Gastroesophageal sphincter (tissue), 4 donors: ENCODE data around the gene GRIK1. TPM values are rescaled to one million over a fixed set of nuclear protein-coding genes. Genes with fewer than 3 reads are reported as not detected.

Experiments
- ATAC-seq: fragments of 150-250 bp; one replicate; pipeline ENCODE4 v1.9.1; 2016; ENCODE audit warnings: mild to moderate bottlenecking, moderate library complexity
- H3K27ac ChIP-seq, 4 donors: fragments of 200-600 bp; sonication (generic) in 3 of 4; 1 replicate in 3 of 4; 2 replicates in 1 of 4; pipeline ENCODE4 v1.5.1; 2016 to 2019
- H3K27me3 ChIP-seq: fragments of 200-600 bp; sonication (generic); one replicate; pipeline ENCODE4 v1.5.1; 2019
- H3K36me3 ChIP-seq, 2 donors: fragments of 200-600 bp; sonication (generic); one replicate each; pipeline ENCODE4 v1.5.1; 2019; ENCODE audit warnings: control low read depth in 1 of 2
- H3K4me1 ChIP-seq, 3 donors: fragments of 200-600 bp; sonication (generic); 1 replicate in 2 of 3; 2 replicates in 1 of 3; pipeline ENCODE4 v1.5.1; 2016 to 2019; ENCODE audit warnings: control low read depth in 2 of 3
- H3K4me3 ChIP-seq, 2 donors: fragments of 200-600 bp; sonication (generic); one replicate each; pipeline ENCODE4 v1.5.1; 2019; ENCODE audit warnings: mild to moderate bottlenecking in 1 of 2, moderate library complexity in 1 of 2
- H3K9me3 ChIP-seq, 3 donors: fragments of 200-600 bp; sonication (generic); one replicate each; pipeline ENCODE4 v1.5.1; 2017 to 2019; ENCODE audit warnings: control low read depth in 2 of 3
- CTCF ChIP-seq, 4 experiments: fragments of 200-600 bp in 2 of 4; fragments of 450-650 bp in 2 of 4; sonication (generic) in 1 of 4; IDR thresholded peaks; one replicate each; pipeline ENCODE4 v1.5.1; 2017 to 2019; ENCODE audit warnings: antibody characterized with exemption in 4 of 4, mild to moderate bottlenecking in 2 of 4, moderate library complexity in 2 of 4
- EP300 ChIP-seq: sonication (generic); formaldehyde crosslinking; IDR thresholded peaks from one replicate; pipeline ENCODE4 v1.6.1; 2017; ENCODE audit warnings: antibody characterized with exemption, mild to moderate bottlenecking
- POLR2A ChIP-seq, 2 donors: fragments of 450-650 bp; IDR thresholded peaks; one replicate each; pipeline ENCODE4 v1.6.1; 2017; ENCODE audit warnings: antibody characterized with exemption in 2 of 2, mild to moderate bottlenecking in 2 of 2, moderate library complexity in 1 of 2
- POLR2AphosphoS5 ChIP-seq: sonication (generic); formaldehyde crosslinking; IDR thresholded peaks from one replicate; pipeline ENCODE4 v1.6.1; 2017; ENCODE audit warnings: antibody characterized with exemption
- WGBS, 2 donors: methylation state at CpG; one replicate each; pipeline ENCODE4 v1.1.5; 2018; ENCODE audit warnings: low coverage in 1 of 2; 5-methylcytosine and 5-hydroxymethylcytosine counted together
- total RNA-seq, 4 donors: library from RNA; depleted of rRNA; stranded (reverse); fragments of >200 nt; gene quantifications; one replicate each; pipeline ENCODE4 v1.1.0, GENCODE V29; 2016

GRIK1 gene
- total RNA-seq, 4 donors from 2014 or later = 0.32 to 0.67 TPM; not detected in 2

DNA sequence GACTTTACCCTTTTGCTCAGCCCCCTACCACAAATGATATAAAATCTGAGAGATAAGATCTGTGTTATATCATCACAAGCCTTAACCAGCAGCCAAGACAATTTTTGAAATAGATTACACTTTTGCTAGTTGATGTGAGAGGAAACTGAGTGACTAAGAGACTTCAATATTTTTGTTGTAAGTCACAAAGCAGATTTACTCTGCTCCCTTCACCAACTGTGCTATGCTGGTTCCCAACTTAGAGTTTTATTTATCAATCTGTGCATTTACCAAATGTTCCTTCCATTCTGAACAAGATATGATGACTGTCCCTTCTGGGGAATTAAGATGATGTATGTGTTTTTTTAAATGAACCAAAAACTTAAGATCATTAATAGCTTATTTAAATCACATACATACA, 12.1 kb upstream of the GRIK1 start:
- no peak overlapping the region for H3K4me3 ChIP-seq
- H3K27ac ChIP-seq = no peak overlapping the region
- no peaks in the 10 kb centered on the region for H3K9me3 ChIP-seq
- H3K36me3 ChIP-seq = no peaks in the 10 kb centered on the region
- no peak for TF ChIP-seq CTCF (IDR thresholded peaks at IDR 0.05)
- no peak for TF ChIP-seq POLR2A (IDR thresholded peaks at IDR 0.05)
- TF ChIP-seq POLR2AphosphoS5 = no peak
- no peak for TF ChIP-seq EP300
- no peaks in the 10 kb centered on the region for H3K4me1 ChIP-seq
- ATAC-seq = no peak
- no peaks in the 10 kb centered on the region for H3K27me3 ChIP-seq

DNA sequence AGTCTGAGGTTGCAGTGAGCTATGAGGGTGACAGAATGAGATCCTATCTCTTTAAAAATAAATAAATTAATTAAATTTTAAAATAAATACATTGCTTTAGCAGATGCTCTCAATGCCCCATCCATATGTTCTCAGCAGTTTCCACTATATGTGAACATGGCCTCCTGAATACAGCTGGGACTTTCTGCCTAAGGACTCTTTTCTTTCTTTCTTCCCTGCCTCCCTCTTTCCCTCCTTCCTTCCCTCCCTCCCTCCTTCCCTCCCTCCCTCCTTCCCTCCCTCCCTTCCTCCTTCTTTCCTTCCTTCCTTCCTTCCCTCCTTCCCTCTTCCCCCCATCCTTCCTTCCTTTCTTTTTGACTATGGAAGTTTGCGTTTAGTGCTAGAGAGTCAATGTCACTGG, 10.2 kb upstream of the GRIK1 start:
- Histone ChIP-seq H3K27me3 (no peaks in the 10 kb centered on the region), H3K36me3 (no peaks in the 10 kb centered on the region), H3K27ac (no peak overlapping the region), H3K9me3 (no peaks in the 10 kb centered on the region), H3K4me3 (no peak overlapping the region), H3K4me1 (no peaks in the 10 kb centered on the region)
- WGBS, 2 donors = 100% methylated on average over 1 of the region's 1 CpG; no CpG with 5 or more reads in 1 of the 2 donors
- TF ChIP-seq CTCF (IDR thresholded peaks at IDR 0.05) = no peak
- ATAC-seq = no peak

GRCh38 chr21:29947119-29947518, 7.3 kb upstream of the GRIK1 start:
- WGBS, 2 donors = 50 to 56% methylated on average over 9 of the region's 9 CpGs
- Histone ChIP-seq H3K4me1 (no peaks in the 10 kb centered on the region), H3K4me3 (no peak overlapping the region), H3K27me3 (peaks cover 2% of the 10 kb centered on the region), H3K36me3 (no peaks in the 10 kb centered on the region), H3K9me3 (no peaks in the 10 kb centered on the region), H3K27ac (no peak overlapping the region)
- no peak for ATAC-seq
- TF ChIP-seq POLR2A (IDR thresholded peaks at IDR 0.05) = no peak
- TF ChIP-seq CTCF (IDR thresholded peaks at IDR 0.05) = no peak
- TF ChIP-seq EP300 = no peak
- no peak for TF ChIP-seq POLR2AphosphoS5

- no peak overlapping the region for H3K4me3 ChIP-seq
- ATAC-seq = no peak
- H3K36me3 ChIP-seq = no peaks in the 10 kb centered on the region
- H3K27me3 ChIP-seq = peaks cover 34% of the 10 kb centered on the region
- TF ChIP-seq EP300 (no peak), CTCF (IDR thresholded peaks at IDR 0.05) (no peak), POLR2A (IDR thresholded peaks at IDR 0.05) (no peak), POLR2AphosphoS5 (no peak)
- peaks cover 0 to 10% (median 0%) of the 10 kb centered on the region in 3 donors for H3K4me1 ChIP-seq
- WGBS, 2 donors = 58 to 63% methylated on average over 4 of the region's 4 CpGs
- no peaks in the 10 kb centered on the region for H3K9me3 ChIP-seq
- H3K27ac ChIP-seq = no peak overlapping the region
These were observed 4.1 kb upstream of the GRIK1 start for GRCh38 chr21:29943885-29944284.

DNA sequence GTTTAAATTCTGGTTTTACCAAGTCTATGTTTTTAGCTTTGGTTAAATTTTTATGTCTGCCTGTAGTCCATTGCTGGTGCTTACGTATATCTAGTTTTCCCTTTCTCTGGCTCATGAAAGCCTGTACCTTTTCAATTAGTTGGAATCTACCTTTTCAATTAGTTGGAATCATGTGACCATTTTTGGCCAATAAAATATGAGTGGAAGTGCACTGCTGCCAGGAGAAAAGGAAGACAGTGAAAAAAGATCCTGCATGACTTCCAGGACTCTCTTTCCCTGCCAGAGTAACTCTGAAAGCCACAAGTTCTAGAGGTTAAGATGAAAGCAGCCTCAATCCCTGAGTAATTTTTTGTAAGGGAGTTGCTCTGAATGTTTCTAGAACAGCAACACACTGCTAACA, 2.2 kb upstream of the GRIK1 start:
- H3K4me3 ChIP-seq = no peak overlapping the region
- no peaks in the 10 kb centered on the region for H3K36me3 ChIP-seq
- no peak for ATAC-seq
- peaks cover 44% of the 10 kb centered on the region for H3K27me3 ChIP-seq
- 86 to 100% methylated on average over 1 of the region's 1 CpG for WGBS, 2 donors
- no peaks in the 10 kb centered on the region for H3K9me3 ChIP-seq
- H3K27ac ChIP-seq = no peak overlapping the region
- TF ChIP-seq POLR2A (IDR thresholded peaks at IDR 0.05) = no peak
- no peak for TF ChIP-seq POLR2AphosphoS5
- no peak for TF ChIP-seq CTCF (IDR thresholded peaks at IDR 0.05)
- no peak for TF ChIP-seq EP300
- peaks cover 0 to 10% (median 0%) of the 10 kb centered on the region in 3 donors for H3K4me1 ChIP-seq
